ENCODE data around the gene CCDC12.

DNA sequence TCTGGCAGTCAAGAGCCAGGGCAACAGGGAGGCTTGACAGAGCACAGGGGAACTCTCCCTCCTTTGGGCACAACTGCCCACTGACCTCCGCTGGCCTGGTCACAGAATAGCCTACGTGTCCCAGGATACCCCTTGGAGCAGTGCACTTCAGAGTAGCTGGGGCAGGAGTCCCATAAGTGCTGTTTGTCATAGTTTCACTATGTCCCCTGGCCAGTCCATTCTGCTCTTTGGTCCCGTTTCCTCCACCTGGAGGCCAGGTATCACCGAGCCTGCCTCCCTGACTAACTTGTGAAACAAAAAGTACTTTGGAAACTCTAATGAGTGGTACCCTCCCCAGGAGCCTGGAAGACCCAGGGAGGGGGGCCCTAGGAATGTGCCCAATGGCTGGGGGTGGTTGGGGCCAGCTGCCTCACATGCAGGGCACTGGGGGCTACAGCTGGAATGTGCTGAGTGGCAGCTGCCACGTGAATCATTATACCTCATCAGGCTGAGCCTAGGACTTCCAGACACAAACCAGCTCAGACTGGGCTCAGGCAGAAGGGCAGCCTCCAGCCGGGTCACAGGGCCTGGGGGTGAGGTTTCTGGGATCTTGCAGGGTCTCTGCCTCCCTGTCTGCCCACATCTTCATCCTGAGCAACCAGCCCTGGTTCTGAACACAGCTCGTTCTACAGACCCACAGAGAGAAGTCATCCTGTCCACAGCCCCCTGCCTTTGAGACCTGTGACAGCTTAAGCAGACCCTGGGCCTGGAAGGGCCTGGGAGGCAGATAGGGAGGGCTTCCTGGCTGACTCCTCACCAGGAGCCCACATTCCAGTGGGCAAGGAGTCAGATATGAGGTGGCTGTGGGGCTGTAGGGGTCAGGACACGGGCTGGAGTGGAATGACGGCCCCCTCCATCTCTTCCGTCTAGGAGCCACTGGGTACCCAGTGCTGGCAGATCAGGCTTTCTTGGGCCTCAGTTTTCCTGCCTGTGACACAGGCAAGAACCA, 99.9 kb downstream of the CCDC12 start:
- TF ChIP-seq POLR2AphosphoS5 (IDR thresholded peaks at IDR 0.05; ENCODE audit: low read depth, low read length): no peak
- TF ChIP-seq, protein P1, sequence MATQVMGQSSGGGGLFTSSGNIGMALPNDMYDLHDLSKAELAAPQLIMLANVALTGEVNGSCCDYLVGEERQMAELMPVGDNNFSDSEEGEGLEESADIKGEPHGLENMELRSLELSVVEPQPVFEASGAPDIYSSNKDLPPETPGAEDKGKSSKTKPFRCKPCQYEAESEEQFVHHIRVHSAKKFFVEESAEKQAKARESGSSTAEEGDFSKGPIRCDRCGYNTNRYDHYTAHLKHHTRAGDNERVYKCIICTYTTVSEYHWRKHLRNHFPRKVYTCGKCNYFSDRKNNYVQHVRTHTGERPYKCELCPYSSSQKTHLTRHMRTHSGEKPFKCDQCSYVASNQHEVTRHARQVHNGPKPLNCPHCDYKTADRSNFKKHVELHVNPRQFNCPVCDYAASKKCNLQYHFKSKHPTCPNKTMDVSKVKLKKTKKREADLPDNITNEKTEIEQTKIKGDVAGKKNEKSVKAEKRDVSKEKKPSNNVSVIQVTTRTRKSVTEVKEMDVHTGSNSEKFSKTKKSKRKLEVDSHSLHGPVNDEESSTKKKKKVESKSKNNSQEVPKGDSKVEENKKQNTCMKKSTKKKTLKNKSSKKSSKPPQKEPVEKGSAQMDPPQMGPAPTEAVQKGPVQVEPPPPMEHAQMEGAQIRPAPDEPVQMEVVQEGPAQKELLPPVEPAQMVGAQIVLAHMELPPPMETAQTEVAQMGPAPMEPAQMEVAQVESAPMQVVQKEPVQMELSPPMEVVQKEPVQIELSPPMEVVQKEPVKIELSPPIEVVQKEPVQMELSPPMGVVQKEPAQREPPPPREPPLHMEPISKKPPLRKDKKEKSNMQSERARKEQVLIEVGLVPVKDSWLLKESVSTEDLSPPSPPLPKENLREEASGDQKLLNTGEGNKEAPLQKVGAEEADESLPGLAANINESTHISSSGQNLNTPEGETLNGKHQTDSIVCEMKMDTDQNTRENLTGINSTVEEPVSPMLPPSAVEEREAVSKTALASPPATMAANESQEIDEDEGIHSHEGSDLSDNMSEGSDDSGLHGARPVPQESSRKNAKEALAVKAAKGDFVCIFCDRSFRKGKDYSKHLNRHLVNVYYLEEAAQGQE (IDR thresholded peaks at IDR 0.05; ENCODE audit: low read depth, low read length): no peak

Measured in SK-N-SH (cell line).